Karpas-422 (cell line): ENCODE results near the gene CYP27B1. TPM values are rescaled to one million over a fixed set of nuclear protein-coding genes. Genes with fewer than 3 reads are reported as not detected.
A peak's percentile ranks its signal among the peaks of the same experiment; 100 is the strongest.

Experiments used
- DNase-seq: peaks from one replicate; pipeline ENCODE4 v3.0.0-alpha.2; 2015
- H2AFZ ChIP-seq: fragments of 200-600 bp; sonication (generic); 2 replicates; pipeline ENCODE4 v1.6.1; 2014; ENCODE audit warnings: antibody characterized with exemption, low read length, mixed read lengths
- H3K27ac ChIP-seq: fragments of 200-600 bp; sonication (generic); 2 replicates; pipeline ENCODE4 v1.5.1; 2014; ENCODE audit warnings: mild to moderate bottlenecking, low read length, moderate library complexity
- H3K27me3 ChIP-seq: fragments of 200-600 bp; sonication (generic); 2 replicates; pipeline ENCODE4 v1.6.1; 2014; ENCODE audit warnings: low read length, mixed read lengths
- H3K36me3 ChIP-seq: fragments of 200-600 bp; sonication (generic); 2 replicates; pipeline ENCODE4 v1.6.1; 2014; ENCODE audit warnings: low read length, mixed read lengths; ENCODE audit not compliant: insufficient read depth
- H3K4me1 ChIP-seq: fragments of 200-600 bp; sonication (generic); 2 replicates; pipeline ENCODE4 v1.6.1; 2014; ENCODE audit warnings: mild to moderate bottlenecking, low read length, mixed read lengths
- H3K4me2 ChIP-seq: fragments of 200-600 bp; sonication (generic); 2 replicates; pipeline ENCODE4 v1.6.1; 2014; ENCODE audit warnings: low read length, low read depth, mild to moderate bottlenecking; ENCODE audit not compliant: poor library complexity, severe bottlenecking
- H3K4me3 ChIP-seq: fragments of 200-600 bp; sonication (generic); 2 replicates; pipeline ENCODE4 v1.5.1; 2014; ENCODE audit warnings: mild to moderate bottlenecking, antibody characterized with exemption, low read length, mixed read lengths
- H3K79me2 ChIP-seq: fragments of 200-600 bp; sonication (generic); 2 replicates; pipeline ENCODE4 v1.6.1; 2014; ENCODE audit warnings: mild to moderate bottlenecking, low read length, mixed read lengths
- H3K9ac ChIP-seq: fragments of 200-600 bp; sonication (generic); 2 replicates; pipeline ENCODE4 v1.6.0; 2014; ENCODE audit warnings: low read length
- H3K9me2 ChIP-seq: fragments of 200-600 bp; sonication (generic), shearing (Covaris generic); replicated peaks from 2 replicates; pipeline ENCODE4 v1.6.0; 2014; ENCODE audit warnings: mild to moderate bottlenecking, low read length, moderate library complexity; ENCODE audit not compliant: insufficient read depth
- H3K9me3 ChIP-seq: fragments of 300-700, 200-600 bp; sonication (generic); 2 replicates; pipeline ENCODE4 v1.6.1; 2014; ENCODE audit warnings: low read length, mixed read lengths
- H4K20me1 ChIP-seq: fragments of 200-600 bp; sonication (generic); 2 replicates; pipeline ENCODE4 v1.6.1; 2014; ENCODE audit warnings: mild to moderate bottlenecking, antibody characterized with exemption, low read length, low read depth; ENCODE audit not compliant: insufficient read depth
- total RNA-seq: library from RNA; depleted of rRNA; stranded (reverse); fragments of >200 nt; shearing (Covaris generic); gene quantifications from 2 replicates; pipeline ENCODE4 v1.2.3, GENCODE V29; 2014; ENCODE audit warnings: low replicate concordance

CYP27B1 gene
- total RNA-seq, 1 experiment from 2014 or later: 0.86 TPM

DNA sequence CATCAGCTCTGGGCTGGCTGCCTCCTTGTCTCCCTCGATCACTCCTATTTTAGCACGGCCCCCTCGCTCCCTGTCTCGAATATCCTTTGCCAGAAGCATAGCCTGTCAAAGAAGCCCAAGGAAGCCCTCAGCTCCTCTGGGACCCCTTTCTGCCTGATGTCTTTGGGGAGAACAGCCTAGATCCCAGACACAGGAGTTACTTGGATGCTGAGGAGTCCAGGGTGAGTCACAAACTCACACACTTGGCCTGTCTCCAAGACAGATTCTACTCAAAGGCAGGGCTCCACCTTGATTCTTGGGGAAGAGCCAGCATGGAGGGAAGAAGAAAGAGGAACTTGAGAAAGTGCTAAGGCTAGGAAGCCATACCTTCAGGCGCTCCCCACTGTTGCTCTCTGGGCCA is 43.6 kb upstream of the CYP27B1 start:
- no peak for DNase-seq
- Histone ChIP-seq H3K36me3 (no peaks in the 10 kb centered on the region), H3K4me2 (no peak overlapping the region), H3K4me1 (no peaks in the 10 kb centered on the region), H3K9me3 (no peaks in the 10 kb centered on the region), H4K20me1 (no peaks in the 10 kb centered on the region), H3K9me2 (no peaks in the 10 kb centered on the region), H3K9ac (no peak overlapping the region), H3K79me2 (no peaks in the 10 kb centered on the region), H3K4me3 (no peak overlapping the region), H2AFZ (no peak overlapping the region), H3K27ac (no peak overlapping the region), H3K27me3 (no peaks in the 10 kb centered on the region)

- H3K9ac ChIP-seq: no peak overlapping the region
- H3K4me1 ChIP-seq: no peaks in the 10 kb centered on the region
- H4K20me1 ChIP-seq: no peaks in the 10 kb centered on the region
- no peak for DNase-seq
- no peak overlapping the region for H3K4me2 ChIP-seq
- H2AFZ ChIP-seq: no peak overlapping the region
- no peaks in the 10 kb centered on the region for H3K36me3 ChIP-seq
- H3K9me3 ChIP-seq: no peaks in the 10 kb centered on the region
- no peak overlapping the region for H3K27ac ChIP-seq
- no peaks in the 10 kb centered on the region for H3K79me2 ChIP-seq
- no peaks in the 10 kb centered on the region for H3K9me2 ChIP-seq
- no peak overlapping the region for H3K4me3 ChIP-seq
- no peaks in the 10 kb centered on the region for H3K27me3 ChIP-seq
Measured at GRCh38 chr12:57809425-57809824, 42.5 kb upstream of the CYP27B1 start.

DNA sequence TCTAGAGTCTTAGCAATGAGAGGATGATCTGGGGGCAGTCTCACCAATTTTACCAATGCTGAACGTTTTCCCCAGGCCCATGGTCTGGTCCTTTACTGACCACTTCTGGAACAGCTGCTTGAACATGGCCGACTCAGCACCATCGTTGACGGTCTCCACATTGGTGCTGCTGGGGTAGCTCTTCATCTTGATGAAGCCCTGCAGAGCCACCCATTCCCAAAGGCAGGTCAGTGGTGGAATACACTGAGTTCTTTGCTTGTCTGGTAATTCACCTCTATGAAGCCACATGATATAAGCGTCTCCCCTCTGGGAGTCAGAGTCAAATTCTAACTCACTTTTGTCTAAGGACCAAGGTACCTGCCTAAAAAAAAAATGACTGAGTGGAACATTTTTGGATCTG is 41.5 kb upstream of the CYP27B1 start:
- Histone ChIP-seq H3K4me2 (no peak overlapping the region), H4K20me1 (no peaks in the 10 kb centered on the region), H2AFZ (no peak overlapping the region)

DNA sequence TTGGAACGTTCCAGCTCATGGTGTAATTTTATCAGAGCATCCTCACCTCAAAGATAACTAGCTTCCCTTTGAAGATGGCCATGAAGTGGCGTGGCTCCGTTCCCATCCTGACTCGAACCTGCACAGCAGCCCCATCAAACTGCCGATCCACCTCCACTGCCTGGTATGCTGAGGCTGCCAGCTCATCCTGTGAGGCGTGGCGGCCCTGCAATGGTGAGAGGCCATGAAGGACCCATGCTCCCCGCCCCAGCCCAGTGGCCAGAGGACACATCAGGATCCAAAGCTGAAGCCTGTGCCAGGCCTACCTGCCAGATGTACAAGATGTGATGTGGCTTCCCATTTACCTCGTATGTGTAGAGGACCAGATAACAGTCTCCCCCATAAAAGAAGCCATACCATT is 40.4 kb upstream of the CYP27B1 start:
- H3K4me3 ChIP-seq: no peak overlapping the region
- DNase-seq: no peak
- H3K4me2 ChIP-seq: no peak overlapping the region
- H3K36me3 ChIP-seq: no peaks in the 10 kb centered on the region; the same call in 1 of the 2 replicates
- no peak overlapping the region for H3K9ac ChIP-seq
- H3K9me2 ChIP-seq: no peaks in the 10 kb centered on the region
- H3K27ac ChIP-seq: no peak overlapping the region
- H3K4me1 ChIP-seq: no peaks in the 10 kb centered on the region
- H3K79me2 ChIP-seq: no peaks in the 10 kb centered on the region
- H4K20me1 ChIP-seq: no peaks in the 10 kb centered on the region
- H3K9me3 ChIP-seq: no peaks in the 10 kb centered on the region
- H3K27me3 ChIP-seq: no peaks in the 10 kb centered on the region
- no peak overlapping the region for H2AFZ ChIP-seq

More for the DNA sequence above, 41.5 kb upstream of the CYP27B1 start:
- no peaks in the 10 kb centered on the region for H3K9me3 ChIP-seq
- no peaks in the 10 kb centered on the region for H3K79me2 ChIP-seq
- H3K9me2 ChIP-seq: no peaks in the 10 kb centered on the region
- H3K4me3 ChIP-seq: no peak overlapping the region
- no peaks in the 10 kb centered on the region for H3K4me1 ChIP-seq
- no peaks in the 10 kb centered on the region for H3K27me3 ChIP-seq
- no peak overlapping the region for H3K27ac ChIP-seq
- DNase-seq: no peak
- no peak overlapping the region for H3K9ac ChIP-seq
- no peaks in the 10 kb centered on the region for H3K36me3 ChIP-seq

DNA sequence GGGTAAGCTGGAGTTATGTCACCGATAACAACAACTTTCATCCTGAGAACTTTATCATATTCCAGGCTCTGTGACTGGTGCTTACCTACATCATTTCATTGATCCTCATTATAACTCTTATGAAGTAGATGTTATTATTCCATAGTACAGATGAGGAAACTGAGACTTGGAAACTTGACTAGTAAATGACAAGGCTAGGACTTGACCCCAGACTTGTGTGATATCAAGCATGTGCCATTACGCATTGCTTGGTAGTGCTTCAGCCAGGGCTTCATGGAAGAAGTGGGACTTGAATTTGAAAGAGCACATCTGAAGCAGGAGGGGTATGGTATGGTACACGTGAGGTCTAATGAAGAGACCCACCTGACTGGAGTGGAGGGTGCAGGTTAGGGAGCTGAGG is 39.8 kb upstream of the CYP27B1 start:
- Histone ChIP-seq H3K27me3 (no peaks in the 10 kb centered on the region), H3K9me3 (no peaks in the 10 kb centered on the region), H3K36me3 (no peaks in the 10 kb centered on the region; the same call in 1 of the 2 replicates), H3K4me1 (no peaks in the 10 kb centered on the region), H3K4me2 (no peak overlapping the region), H3K27ac (no peak overlapping the region), H3K79me2 (no peaks in the 10 kb centered on the region), H3K9me2 (no peaks in the 10 kb centered on the region), H4K20me1 (no peaks in the 10 kb centered on the region), H3K4me3 (no peak overlapping the region), H3K9ac (no peak overlapping the region), H2AFZ (no peak overlapping the region)
- no peak for DNase-seq

- H3K9me3 ChIP-seq: no peaks in the 10 kb centered on the region
- no peak overlapping the region for H3K4me2 ChIP-seq
- no peak overlapping the region for H3K4me3 ChIP-seq
- H3K79me2 ChIP-seq: no peaks in the 10 kb centered on the region
- no peaks in the 10 kb centered on the region for H3K27me3 ChIP-seq
- H3K27ac ChIP-seq: no peak overlapping the region
- no peak overlapping the region for H2AFZ ChIP-seq
- H3K9me2 ChIP-seq: no peaks in the 10 kb centered on the region
- H4K20me1 ChIP-seq: no peaks in the 10 kb centered on the region
- no peaks in the 10 kb centered on the region; the same call in none of the 2 replicates for H3K36me3 ChIP-seq
- H3K4me1 ChIP-seq: no peaks in the 10 kb centered on the region
- no peak overlapping the region for H3K9ac ChIP-seq
- peak; percentile 53 for DNase-seq
Measured at GRCh38 chr12:57803319-57803893, 36.5 kb upstream of the CYP27B1 start.

DNA sequence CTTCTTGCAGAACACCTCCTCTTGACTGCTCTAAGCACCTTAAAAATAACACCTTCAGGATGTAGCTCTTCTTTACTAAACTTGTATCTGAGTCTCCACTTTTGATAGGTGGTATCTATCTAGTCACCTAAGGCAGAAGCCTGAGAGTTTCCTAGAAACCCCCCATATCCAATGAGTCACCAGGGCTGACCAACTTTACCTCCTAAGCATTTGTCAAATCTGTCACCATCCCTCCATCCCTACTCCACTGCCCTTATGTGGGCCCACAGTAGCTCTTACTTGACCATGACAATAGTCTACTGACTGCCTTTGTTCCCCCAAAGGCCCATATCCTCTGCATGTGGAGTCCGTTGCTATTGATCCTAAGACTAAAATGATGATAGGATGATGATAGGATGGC is 35.7 kb upstream of the CYP27B1 start:
- Histone ChIP-seq H3K9ac (no peak overlapping the region), H3K9me2 (no peaks in the 10 kb centered on the region), H3K27ac (no peak overlapping the region), H3K4me1 (no peaks in the 10 kb centered on the region), H3K4me3 (no peak overlapping the region), H3K9me3 (no peaks in the 10 kb centered on the region), H3K27me3 (no peaks in the 10 kb centered on the region), H3K4me2 (no peak overlapping the region), H3K36me3 (peaks cover 5% of the 10 kb centered on the region), H2AFZ (no peak overlapping the region), H3K79me2 (no peaks in the 10 kb centered on the region), H4K20me1 (no peaks in the 10 kb centered on the region)
- no peak for DNase-seq

GRCh38 chr12:57800965-57801364 is 34.1 kb upstream of the CYP27B1 start:
- Histone ChIP-seq H3K27me3 (no peaks in the 10 kb centered on the region), H3K36me3 (peaks cover 11% of the 10 kb centered on the region), H3K27ac (no peak overlapping the region), H2AFZ (no peak overlapping the region), H3K9me2 (no peaks in the 10 kb centered on the region), H3K4me3 (no peak overlapping the region), H3K9ac (no peak overlapping the region), H3K4me2 (no peak overlapping the region), H3K79me2 (no peaks in the 10 kb centered on the region), H3K9me3 (no peaks in the 10 kb centered on the region), H3K4me1 (no peaks in the 10 kb centered on the region), H4K20me1 (no peaks in the 10 kb centered on the region)
- no peak for DNase-seq
